HEK293 (cell line): ENCODE data around the gene WHRN.

Experiments used
- CTCF ChIA-PET: fragments of 350-600 bp; formaldehyde crosslinking; extraction: SDS; loops from one replicate; lab custom pipeline; 2021; ENCODE audit warnings: antibody characterized with exemption; lab: Yijun Ruan, JAX
- POLR2A ChIA-PET: fragments of 300-600 bp; formaldehyde crosslinking; extraction: SDS; loops from one replicate; lab custom pipeline; 2020; ENCODE audit warnings: antibody characterized with exemption, inconsistent platforms; lab: Yijun Ruan, JAX
- H3K27ac ChIP-seq: fragments of 200-500 bp; sonication (Bioruptor generic); 2 replicates; pipeline ENCODE4 v1.5.1; 2014; ENCODE audit warnings: low read depth, low read length, control low read depth, inconsistent platforms; ENCODE audit errors: extremely low read depth
- H3K36me3 ChIP-seq, 2 experiments: fragments of 200-500 bp in 1 of 2; sonication (Bioruptor generic) in 1 of 2; 1 replicate in 1 of 2; 2 replicates in 1 of 2; pipeline ENCODE4 v1.5.1; 2014 to 2017; ENCODE audit warnings: inconsistent platforms in 2 of 2, low read length in 2 of 2; ENCODE audit not compliant: control insufficient read depth in 2 of 2, insufficient read depth in 1 of 2
- H3K4me1 ChIP-seq: fragments of 200-500 bp; sonication (Bioruptor generic); 2 replicates; pipeline ENCODE4 v1.5.1; 2014; ENCODE audit warnings: mild to moderate bottlenecking, low read length, inconsistent platforms; ENCODE audit not compliant: control insufficient read depth, insufficient read depth
- H3K4me3 ChIP-seq: 2 replicates; pipeline ENCODE4 v1.5.1; 2011; ENCODE audit warnings: low read depth, mild to moderate bottlenecking, control low read depth, low read length, moderate library complexity
- H3K9me3 ChIP-seq: fragments of 200-500 bp; sonication (Bioruptor generic); 2 replicates; pipeline ENCODE4 v1.5.1; 2014; ENCODE audit warnings: low read depth, low read length, inconsistent platforms; ENCODE audit not compliant: control insufficient read depth, insufficient read depth
- AEBP2 ChIP-seq: fragments of 450-650 bp; formaldehyde crosslinking; IDR thresholded peaks from 2 replicates; pipeline ENCODE4 v1.5.1; 2016; ENCODE audit warnings: missing biosample characterization, missing genetic modification characterization, borderline replicate concordance
- BCL11A ChIP-seq: fragments of 450-650 bp; formaldehyde crosslinking; IDR thresholded peaks from 2 replicates; pipeline ENCODE4 v1.5.1; 2016; ENCODE audit warnings: low read depth, missing biosample characterization, missing genetic modification characterization
- EGR2 ChIP-seq: fragments of 450-650 bp; formaldehyde crosslinking; IDR thresholded peaks from 2 replicates; pipeline ENCODE4 v1.5.1; 2016; ENCODE audit warnings: low read depth, missing biosample characterization, missing genetic modification characterization
- GLI4 ChIP-seq: fragments of 450-650 bp; formaldehyde crosslinking; IDR thresholded peaks from 2 replicates; pipeline ENCODE4 v1.5.1; 2016; ENCODE audit warnings: missing biosample characterization, missing genetic modification characterization
- MYNN ChIP-seq: fragments of 450-650 bp; formaldehyde crosslinking; IDR thresholded peaks from 2 replicates; pipeline ENCODE4 v1.5.1; 2016; ENCODE audit warnings: missing biosample characterization, missing genetic modification characterization, borderline replicate concordance
- OVOL3 ChIP-seq: fragments of 450-650 bp; formaldehyde crosslinking; IDR thresholded peaks from 2 replicates; pipeline ENCODE4 v1.5.1; 2016; ENCODE audit warnings: missing biosample characterization, missing genetic modification characterization
- SCRT2 ChIP-seq: fragments of 450-650 bp; formaldehyde crosslinking; IDR thresholded peaks from 2 replicates; pipeline ENCODE4 v1.5.1; 2016; ENCODE audit warnings: missing biosample characterization, missing genetic modification characterization
- ZBTB20 ChIP-seq: fragments of 450-650 bp; formaldehyde crosslinking; IDR thresholded peaks from 2 replicates; pipeline ENCODE4 v1.5.1; 2016; ENCODE audit warnings: missing biosample characterization, missing genetic modification characterization
- ZBTB21 ChIP-seq: fragments of 450-650 bp; formaldehyde crosslinking; IDR thresholded peaks from 2 replicates; pipeline ENCODE4 v1.5.1; 2017; ENCODE audit warnings: missing biosample characterization, missing genetic modification characterization
- ZFP3 ChIP-seq: fragments of 450-650 bp; formaldehyde crosslinking; IDR thresholded peaks from 2 replicates; pipeline ENCODE4 v1.5.1; 2016; ENCODE audit warnings: low read depth, missing biosample characterization, missing genetic modification characterization
- ZNF146 ChIP-seq: fragments of 450-650 bp; formaldehyde crosslinking; IDR thresholded peaks from 2 replicates; pipeline ENCODE4 v1.5.1; 2016; ENCODE audit warnings: missing biosample characterization, missing genetic modification characterization
- ZNF23 ChIP-seq: fragments of 450-650 bp; formaldehyde crosslinking; IDR thresholded peaks from 2 replicates; pipeline ENCODE4 v1.5.1; 2016; ENCODE audit warnings: missing biosample characterization, missing genetic modification characterization, borderline replicate concordance
- ZNF280C ChIP-seq: fragments of 450-650 bp; formaldehyde crosslinking; IDR thresholded peaks from 2 replicates; pipeline ENCODE4 v1.5.1; 2016; ENCODE audit warnings: missing biosample characterization, missing genetic modification characterization
- ZNF335 ChIP-seq: fragments of 450-650 bp; formaldehyde crosslinking; conservative IDR thresholded peaks from 2 replicates; pipeline ENCODE4 v1.5.1; 2016; ENCODE audit warnings: missing biosample characterization, missing genetic modification characterization
- ZNF416 ChIP-seq: fragments of 450-650 bp; formaldehyde crosslinking; IDR thresholded peaks from 2 replicates; pipeline ENCODE4 v1.5.1; 2016; ENCODE audit warnings: missing biosample characterization, missing genetic modification characterization
- ZNF521 ChIP-seq: fragments of 450-650 bp; formaldehyde crosslinking; IDR thresholded peaks from 2 replicates; pipeline ENCODE4 v1.5.1; 2017; ENCODE audit warnings: missing biosample characterization, mild to moderate bottlenecking, missing genetic modification characterization
- ZNF530 ChIP-seq: fragments of 450-650 bp; formaldehyde crosslinking; IDR thresholded peaks from 2 replicates; pipeline ENCODE4 v1.5.1; 2016; ENCODE audit warnings: low read depth, missing biosample characterization, missing genetic modification characterization
- ZNF623 ChIP-seq: fragments of 450-650 bp; formaldehyde crosslinking; IDR thresholded peaks from 2 replicates; pipeline ENCODE4 v1.5.1; 2016; ENCODE audit warnings: missing biosample characterization, missing genetic modification characterization
- ZNF645 ChIP-seq: fragments of 450-650 bp; formaldehyde crosslinking; IDR thresholded peaks from 2 replicates; pipeline ENCODE4; 2016; ENCODE audit warnings: missing biosample characterization, missing genetic modification characterization
- ZNF76 ChIP-seq: fragments of 450-650 bp; formaldehyde crosslinking; IDR thresholded peaks from 2 replicates; pipeline ENCODE4; 2016; ENCODE audit warnings: low read depth, missing biosample characterization, missing genetic modification characterization, borderline replicate concordance
- ZNF785 ChIP-seq: fragments of 450-650 bp; formaldehyde crosslinking; IDR thresholded peaks from 2 replicates; pipeline ENCODE4 v1.5.1; 2016; ENCODE audit warnings: missing biosample characterization, missing genetic modification characterization
- ZXDB ChIP-seq: fragments of 450-650 bp; formaldehyde crosslinking; IDR thresholded peaks from 2 replicates; pipeline ENCODE4 v1.5.1; 2016; ENCODE audit warnings: missing biosample characterization, missing genetic modification characterization

The WHRN gene

GRCh38 chr9:114418053-114418452, 87.2 kb downstream of the WHRN start (continued):
- TF ChIP-seq GLI4 (tag by site-specific recombination) (no peak), ZBTB21 (tag by site-specific recombination) (no peak)

GRCh38 chr9:114417511-114417910, 87.8 kb downstream of the WHRN start:
- Histone ChIP-seq H3K9me3 (no peaks in the 10 kb centered on the region), H3K4me1 (no peaks in the 10 kb centered on the region), H3K36me3 (peaks cover 0 to 5% of the 10 kb centered on the region in 2 experiments; a peak in 1 of 3 replicates), H3K27ac (no peak overlapping the region), H3K4me3 (no peak overlapping the region)
- POLR2A ChIA-PET = no interaction called here
- TF ChIP-seq SCRT2 (tag by site-specific recombination) = no peak
- TF ChIP-seq BCL11A (tag by site-specific recombination) = no peak
- TF ChIP-seq ZNF416 (tag by site-specific recombination) = no peak
- TF ChIP-seq ZNF76 (tag by site-specific recombination) = no peak
- TF ChIP-seq ZNF146 (tag by site-specific recombination) = no peak
- TF ChIP-seq ZNF280C = no peak
- TF ChIP-seq ZNF23 (tag by site-specific recombination) = no peak
- TF ChIP-seq ZXDB (tag by site-specific recombination) = no peak
- no peak for TF ChIP-seq AEBP2 (tag by site-specific recombination)
- TF ChIP-seq ZNF645 (tag by site-specific recombination) = no peak
- no peak for TF ChIP-seq ZNF335 (tag by site-specific recombination)
- no peak for TF ChIP-seq ZBTB20
- TF ChIP-seq ZNF530 (tag by site-specific recombination) = no peak
- no peak for TF ChIP-seq ZNF623 (tag by site-specific recombination)
- no peak for TF ChIP-seq ZNF521 (tag by site-specific recombination)
- TF ChIP-seq ZFP3 (tag by site-specific recombination) = no peak
- TF ChIP-seq ZNF785 (tag by site-specific recombination) = no peak
- TF ChIP-seq OVOL3 (tag by site-specific recombination) = no peak
- no peak for TF ChIP-seq MYNN (tag by site-specific recombination)
- no peak for TF ChIP-seq EGR2 (tag by site-specific recombination)
- CTCF ChIA-PET = interaction anchor here (0.7 kb wide), 2 partner anchors 18 to 322 kb away, joined by 3 read pairs; no protein-coding TSS in a partner anchor
